Cerebellar cortex (tissue), 1 donor: ENCODE measurements around the gene SMG6.
"Not testable (repeated sequence)": the region's sequence is repeated elsewhere in the genome, so short reads cannot be mapped to it uniquely, and the experiment has no call there.

Experiments used
- DNase-seq: peaks from one replicate; pipeline ENCODE4 v3.0.0-alpha.2; 2015; ENCODE audit warnings: low spot score

The SMG6 gene

DNA sequence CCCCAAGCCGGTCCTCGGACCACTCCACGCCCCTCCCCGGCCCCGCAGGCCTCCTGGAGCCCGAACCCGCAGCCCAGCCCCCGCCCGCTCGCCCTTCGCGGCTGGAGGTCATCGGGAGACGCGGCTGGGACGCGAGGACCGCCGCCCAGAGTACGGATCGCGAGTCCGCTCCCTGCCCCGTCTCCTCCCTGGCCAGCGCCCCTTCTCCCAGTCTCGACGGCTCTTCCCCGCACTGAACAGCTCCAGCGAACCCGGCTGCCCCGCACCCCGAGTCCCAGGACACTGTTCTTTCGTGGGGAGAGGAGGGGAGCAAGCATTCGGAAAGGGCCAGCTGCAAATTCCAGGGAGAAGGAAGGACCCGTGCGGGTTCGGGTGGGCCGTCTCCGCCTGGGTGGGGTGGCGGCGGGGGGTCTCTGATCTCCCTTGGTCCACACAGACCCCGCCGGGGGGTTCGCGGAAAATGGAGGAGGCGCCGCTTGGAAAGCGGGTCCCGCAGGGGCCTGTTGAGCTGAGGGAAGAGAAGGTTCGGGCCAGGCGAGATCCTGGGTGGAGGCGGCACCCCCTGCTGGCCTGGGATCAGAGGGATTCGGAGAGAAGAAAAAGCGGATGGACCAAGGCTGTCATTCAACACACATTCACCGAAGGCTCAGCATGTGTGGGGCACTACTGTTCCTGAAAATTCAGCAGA, 277.8 kb downstream of the SMG6 start:
- DNase-seq: peak; percentile 76

DNA sequence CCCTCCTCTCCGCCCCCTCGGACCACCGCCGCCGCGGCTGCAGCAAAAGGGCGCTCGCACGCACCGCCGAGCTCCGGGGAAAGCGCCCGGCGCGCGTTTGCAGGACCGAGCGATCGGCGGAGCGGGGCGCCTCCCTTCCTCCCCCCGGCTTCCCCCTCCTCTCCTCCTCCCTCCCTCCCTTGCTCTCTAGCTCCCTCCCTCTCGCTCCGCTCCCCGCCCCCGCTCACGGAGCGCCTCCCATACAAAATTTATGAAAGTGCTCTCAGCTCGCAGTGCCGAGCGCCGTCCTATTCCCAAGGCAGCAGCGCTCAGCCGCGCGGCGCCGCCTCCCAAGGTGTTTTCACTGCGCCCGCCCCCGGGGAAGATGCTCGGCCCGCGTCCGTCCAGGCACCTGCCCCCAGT, 278.4 kb downstream of the SMG6 start, which contains the start of gene RTN4RL1:
Gene RTN4RL1 (minus strand): TSS at position 115 of the 402 bp plus-strand sequence. CDS start 469 bp downstream, outside the sequence.
- DNase-seq: peak; percentile 91

DNA sequence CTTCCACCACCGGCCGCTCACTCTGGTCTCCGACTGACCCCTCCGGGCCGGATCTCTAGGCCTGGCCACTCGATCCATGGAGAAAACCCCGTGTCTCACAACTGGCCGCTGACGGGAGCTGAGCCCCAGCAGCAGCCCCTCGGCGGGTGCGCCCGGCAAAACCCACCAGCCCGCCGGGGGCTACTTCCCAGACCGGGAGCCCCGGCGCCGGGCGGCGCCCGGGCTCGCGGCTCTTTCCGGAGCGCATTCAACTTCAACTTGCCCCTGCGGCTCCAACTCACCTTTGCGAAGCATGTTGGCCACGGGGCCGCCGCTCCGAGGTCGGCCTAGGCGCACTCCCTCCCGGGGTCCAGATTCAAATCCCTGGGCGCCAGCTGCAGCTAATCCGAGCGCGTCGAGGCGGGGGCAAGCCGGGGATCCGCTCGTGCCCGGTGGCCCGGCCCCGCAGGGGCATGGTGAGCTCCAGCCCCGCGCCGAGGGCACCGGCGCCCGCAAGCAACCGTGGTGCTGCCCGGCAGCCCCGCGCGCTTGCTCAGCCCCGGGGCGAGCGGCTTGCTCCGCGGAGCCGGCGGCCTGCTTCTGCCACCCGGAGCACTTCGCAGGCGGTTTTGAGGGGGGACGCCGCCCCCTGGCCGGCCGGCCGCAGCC, 278.9 kb downstream of the SMG6 start:
- no peak for DNase-seq

DNA sequence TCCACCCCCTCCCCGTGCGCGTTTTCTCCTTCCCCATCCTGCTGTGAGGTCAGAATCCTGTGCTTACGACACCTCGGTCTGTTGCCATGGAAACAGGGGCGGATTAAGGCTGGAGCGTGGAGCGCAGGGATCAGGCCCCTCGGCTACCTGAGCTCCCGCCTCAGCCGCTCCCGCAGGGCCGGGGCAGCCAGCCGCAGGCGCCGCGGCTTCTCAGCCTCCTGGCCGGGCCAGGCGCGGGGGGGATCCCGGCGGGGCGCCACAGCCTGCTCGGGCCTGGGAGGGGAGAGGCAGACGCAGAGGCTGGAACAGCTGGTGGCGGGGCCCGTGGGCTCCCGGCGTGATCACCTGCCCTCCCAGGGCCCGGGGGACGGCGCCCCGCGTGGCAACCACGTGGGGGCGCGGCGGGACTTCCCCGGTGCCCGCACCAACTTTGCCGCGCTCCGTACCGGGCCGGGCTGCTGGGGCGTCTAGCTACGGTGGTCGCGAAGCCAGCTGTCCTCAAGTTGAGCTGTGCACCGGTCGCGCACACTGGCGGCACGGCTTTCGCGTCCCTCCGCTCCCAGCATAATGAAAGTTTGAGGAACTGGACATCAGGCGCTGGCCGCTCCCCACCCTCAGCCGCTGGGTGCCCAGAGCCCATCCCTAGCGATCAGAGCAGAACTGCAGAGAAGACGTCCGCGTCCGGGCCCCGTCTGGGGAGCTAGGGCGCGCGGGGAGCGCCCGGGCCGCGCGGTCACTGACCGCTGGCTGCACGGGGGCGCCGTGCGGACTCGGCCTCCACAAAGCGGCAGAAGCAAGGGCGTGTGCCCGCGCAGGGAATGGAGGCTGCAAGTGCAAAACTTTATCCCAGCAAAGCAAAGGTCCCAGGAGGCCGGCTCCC, 279.7 kb downstream of the SMG6 start:
- DNase-seq: peak; percentile 83

DNA sequence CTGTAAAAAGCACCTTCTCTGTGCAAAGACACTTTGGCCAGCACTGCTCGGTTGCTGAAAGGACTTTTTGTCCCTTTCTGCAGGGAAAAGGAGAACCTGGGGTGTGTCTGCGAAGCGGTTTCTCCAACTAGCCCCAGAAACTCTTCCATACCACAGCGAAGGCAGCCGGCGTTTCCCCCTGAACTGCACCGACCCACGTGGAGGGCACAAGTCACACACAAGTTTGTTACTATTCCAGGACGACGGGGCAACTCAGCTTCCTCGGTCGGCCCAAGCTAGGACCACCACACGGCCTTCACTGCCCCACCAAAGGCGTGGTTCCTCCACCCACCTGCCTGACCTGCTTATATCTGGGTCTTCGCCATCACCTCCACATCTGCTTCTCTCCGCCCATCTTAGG, 280.3 kb downstream of the SMG6 start:
- DNase-seq: no peak

DNA sequence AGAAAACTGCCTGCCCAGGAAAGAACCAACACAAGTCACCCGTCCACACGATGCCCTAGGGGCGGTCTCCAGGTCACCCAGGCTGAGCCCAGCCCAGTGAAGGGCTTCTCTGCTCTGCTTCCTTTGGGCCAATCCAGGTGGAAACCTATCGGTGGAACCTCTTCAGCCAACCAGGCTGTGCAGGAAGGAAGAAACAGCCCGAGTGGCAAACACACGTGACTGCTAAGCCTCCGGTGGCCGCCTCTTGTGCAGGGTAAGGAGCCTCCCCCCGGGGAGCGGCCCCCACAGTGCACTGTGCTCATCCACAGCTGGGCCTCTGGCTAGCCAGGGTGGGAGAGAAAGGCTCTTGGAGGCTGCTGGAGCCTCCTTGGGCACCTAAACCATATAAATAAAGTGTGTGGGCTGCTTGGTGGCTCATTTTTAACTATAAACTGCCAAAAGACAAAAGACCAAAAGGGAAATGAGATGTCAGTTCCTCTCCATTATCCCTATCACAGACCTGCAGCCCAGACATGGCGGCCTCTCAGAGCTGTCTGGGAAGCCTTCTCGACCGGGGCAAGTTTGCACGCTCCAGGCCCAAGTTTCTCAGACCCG, 280.8 kb downstream of the SMG6 start:
- DNase-seq: no peak

DNA sequence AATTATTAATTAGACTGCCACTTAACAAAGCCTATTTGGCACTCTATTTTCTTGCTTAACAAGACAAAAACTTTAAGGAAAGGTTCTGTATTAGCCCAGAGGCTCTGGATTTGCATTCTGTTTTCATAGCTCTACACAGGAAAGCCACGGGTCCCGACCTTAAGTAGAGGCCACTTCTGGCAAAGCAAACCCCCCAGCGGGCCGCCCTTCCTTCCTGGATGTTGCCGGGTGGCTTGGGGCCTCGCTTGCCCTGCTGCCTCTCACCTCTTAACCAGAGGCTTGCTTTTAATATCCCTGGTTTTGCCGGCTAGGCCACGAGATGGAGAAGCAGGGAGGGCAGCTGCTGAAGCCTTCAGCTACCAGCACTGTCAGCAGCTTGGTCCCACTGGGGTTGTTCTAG, 282.9 kb downstream of the SMG6 start:
- DNase-seq: no peak

DNA sequence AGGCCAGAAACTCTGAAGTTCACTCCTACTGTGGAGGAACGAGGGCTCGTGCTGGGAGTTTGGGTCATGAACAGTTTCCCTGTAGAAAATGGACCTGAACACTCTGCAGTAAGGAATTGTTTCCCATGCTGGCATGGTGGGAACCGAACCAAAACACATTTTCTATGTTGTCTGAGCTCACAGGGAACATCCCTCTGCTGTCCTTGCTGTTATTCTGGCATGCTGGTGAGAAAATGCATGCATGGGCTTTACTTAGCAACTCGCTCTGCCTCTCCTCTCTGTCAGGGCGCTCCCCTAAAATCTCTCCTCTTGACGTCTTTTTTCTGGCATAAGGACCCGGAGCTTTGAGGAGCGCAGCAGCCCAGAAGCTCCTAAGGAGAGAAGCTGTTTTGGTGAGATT, 283.9 kb downstream of the SMG6 start:
- no peak for DNase-seq

DNA sequence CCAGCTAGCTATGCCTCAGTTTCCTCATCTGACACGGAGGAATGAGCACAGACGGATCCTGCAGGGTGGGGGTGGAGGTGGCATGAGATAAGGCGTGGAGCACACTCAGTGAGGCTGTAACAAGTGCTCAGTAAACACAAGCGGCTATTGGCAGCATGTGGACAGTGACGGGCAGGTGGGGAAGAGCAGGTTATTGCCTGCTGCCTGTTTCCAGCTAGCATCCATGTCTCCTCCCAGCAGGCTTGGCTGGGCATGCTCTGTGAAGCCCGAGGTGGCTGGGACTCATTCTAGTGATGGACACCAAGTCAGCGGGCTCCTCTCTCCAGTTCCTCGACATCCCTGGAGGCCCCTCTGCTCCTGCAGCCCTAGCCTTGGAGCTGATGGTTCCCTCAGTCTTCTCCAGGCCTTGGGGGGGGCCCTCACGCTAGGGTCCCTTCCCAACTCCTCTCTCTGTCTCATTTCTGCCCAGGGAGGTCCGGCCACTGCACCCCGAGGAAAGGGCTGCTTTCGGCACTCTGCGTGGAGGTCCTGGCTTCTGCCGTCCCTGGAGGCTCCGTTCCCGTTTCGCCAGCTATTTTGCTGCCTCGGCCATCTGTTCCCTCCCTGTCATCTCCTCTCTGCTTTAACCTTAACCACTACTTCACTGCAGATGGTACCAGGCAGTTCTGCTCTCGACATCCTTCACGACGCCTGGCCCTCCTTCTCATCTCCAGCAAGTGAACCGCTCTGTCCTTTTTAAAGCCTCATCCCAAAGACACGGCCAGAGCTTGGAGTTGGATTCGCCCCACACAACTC, 284.7 kb downstream of the SMG6 start:
- DNase-seq: peak; percentile 77

DNA sequence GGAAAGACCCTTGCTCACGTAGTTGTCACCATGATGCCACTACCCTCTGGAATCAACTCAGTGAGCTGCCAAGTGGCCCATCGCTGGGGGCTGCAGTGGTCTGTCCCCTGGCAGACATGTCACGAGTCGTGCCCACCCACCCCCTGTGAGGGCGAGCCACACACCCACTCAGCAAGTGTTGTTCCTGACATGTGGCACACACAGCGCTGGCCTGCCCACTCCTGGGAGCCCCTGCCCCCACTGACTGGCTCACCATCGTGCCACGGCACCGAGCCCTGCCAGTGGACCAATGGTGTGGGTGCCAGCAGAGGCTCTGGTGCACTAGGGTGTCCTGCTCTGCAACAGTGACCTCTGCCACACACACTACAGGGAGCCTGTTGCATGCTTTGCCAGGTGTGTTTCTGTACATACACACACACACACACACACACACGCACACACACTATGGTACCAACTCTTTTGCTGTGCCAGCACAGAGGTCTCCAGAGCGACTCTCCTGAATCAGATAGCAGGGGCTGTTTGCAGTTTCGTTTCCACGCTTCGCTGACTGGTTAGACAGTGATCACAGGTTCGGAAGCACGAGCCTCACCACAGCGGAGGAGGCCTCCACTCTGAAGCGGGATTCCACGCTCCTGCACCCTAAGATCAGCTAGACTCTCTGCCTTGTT, 286.2 kb downstream of the SMG6 start:
- no peak for DNase-seq

DNA sequence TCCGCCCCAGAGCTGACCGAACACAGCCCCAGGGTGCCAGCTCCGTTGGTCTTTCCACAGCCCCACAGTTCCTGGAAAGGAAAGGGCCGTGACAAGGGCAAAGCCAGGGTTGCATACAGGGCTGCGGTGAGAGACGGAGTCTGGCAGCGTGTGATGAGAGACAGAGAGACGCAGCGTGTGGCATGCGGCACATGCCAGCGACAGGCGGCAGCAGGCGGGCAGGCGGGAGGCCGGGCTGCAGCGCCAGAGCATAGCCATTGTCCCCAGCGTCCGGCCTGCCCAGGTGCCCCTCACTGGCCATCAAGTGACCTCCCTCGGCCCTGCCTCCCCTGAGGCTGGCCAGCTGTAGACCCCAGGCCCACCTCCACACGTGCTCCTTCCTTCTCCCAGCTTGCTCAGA, 287.1 kb downstream of the SMG6 start:
- no peak for DNase-seq

DNA sequence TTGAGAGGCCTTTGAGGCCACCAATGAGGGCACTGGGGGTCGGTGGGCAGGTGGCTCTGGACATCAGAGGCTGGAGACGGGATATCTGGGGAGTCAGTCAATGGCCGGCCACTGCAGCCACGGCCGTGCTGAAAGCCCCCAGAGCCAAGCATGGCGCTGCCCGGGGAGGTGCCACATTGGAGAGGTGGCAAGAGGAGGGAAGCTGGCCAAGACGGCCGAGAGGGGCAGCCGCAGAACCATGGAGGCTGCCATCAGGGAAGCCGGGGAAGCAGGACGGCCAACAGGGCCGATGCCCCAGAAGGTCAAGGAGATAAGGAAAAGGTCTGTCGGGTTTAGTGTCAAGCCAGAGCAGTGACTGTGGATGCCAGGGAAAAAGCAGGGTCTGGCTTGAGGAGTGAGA, 288.3 kb downstream of the SMG6 start:
- DNase-seq: no peak

DNA sequence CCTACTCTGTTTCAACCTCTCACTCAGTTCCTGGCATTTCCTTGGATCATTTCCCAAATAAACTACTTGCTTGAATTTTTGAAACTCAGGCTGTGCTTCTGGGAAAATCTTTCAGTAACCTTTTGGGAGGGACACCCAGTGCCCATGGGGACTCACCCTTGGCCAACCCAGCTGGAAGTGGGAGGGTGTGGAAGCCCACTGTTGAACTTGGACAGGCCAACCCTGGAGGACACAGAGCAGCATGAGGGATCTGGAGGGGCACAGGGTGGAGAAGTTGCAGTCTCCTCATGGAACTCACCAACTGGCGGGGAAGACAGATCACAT, 289.6 kb downstream of the SMG6 start:
- no peak for DNase-seq

DNA sequence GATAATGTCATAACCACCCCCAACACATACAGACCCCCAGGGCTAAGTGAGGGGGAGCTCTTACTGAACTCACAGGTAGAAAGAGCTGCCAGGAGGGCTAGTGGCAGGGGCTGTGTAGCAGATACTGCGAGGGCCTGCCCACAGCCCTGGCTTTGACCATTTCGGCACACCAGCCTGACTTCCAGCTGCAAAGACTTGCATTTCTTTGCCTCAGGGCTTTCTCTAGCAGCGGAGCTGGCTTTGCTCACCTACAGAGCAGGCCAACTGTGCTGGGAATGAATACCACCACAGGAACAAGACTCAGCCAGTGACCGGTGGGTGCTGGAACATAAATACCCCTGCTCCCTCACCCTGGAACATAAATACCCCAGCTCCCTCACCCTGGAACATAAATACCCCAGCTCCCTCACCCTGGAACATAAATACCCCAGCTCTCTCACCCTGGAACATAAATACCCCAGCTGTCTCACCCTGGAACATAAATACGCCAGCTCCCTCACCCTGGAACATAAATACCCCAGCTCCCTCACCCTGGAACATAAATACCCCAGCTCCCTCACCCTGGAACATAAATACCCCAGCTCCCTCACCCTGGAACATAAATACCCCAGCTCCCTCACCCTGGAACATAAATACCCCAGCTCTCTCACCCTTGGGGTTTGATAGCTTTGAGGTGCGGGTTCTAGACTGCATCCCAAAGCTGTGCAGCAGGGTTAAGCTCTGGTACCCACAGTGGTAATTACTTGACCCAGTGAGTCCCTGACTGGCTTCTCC, 290.2 kb downstream of the SMG6 start:
- not testable (repeated sequence) for DNase-seq

DNA sequence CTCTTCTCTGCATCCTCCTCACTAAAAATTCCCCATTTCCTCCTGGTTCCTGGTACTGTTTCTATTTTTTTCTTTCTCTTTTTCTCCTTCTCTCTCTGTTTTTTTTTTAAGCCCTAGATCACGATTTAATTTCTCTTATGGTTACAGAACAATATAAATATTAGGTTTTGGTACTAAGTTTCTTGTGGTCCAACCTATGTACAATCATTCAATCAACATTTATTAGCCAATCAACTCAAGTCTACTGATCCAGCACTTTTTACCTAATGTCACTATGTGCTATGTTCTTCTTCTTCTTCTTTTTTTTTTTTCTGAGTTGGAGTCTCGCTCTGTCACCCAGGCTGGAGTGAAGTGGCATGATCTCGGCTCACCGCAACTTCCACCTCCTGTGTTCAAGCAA, 291.1 kb downstream of the SMG6 start:
- no peak for DNase-seq

DNA sequence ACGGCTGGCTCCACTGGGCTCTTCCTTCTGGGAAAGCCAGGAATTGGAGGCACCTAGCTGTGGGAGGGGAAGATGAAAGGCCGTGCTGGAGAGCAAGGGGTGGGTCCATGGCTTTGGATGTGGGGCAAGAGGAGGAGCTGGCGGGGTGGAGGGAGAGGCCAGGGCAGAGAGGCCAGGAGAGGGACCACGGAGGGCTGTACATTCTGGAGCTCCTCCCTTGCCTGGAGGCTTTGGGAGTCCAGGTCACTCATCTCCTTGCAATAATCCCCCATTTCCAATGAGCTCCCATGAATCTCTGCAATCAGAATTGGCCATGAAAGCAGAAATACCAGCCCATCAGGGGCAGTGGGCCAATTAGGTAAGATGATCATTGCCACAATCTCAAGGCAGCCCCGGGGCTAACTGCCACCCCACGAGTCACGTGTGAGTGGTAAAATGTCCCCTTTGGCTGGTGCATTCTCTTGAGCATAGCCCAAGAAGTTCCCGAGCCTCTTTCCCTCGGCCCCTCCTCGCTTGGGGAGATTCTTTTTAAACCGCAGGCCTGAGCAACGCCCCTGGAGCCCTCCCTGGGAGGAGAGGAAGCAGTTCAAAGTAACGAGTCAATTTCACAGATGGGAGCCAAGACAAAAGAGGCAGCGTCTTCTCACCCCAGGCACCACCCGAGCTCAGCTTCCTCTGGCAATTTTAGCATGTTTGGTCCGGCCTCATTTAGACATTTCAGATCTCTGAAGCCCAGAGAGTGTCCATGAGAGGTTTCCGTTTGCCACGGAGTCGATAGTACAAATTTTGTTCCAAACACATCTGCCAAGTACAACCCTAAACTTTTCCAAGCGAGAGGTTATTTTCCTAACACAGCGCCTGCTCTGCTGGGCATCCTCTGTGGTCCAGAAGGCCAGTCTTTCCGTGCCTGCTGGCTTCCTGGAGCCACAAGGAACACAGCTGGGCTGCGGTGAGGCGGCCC, 291.9 kb downstream of the SMG6 start:
- DNase-seq: no peak
